H1 (cell line): ENCODE data around the gene TMPRSS3. TPM values are rescaled to one million over a fixed set of nuclear protein-coding genes. Genes with fewer than 3 reads are reported as not detected.

Experiments
- CTCF ChIA-PET: fragments of 300-600 bp; sonication (Branson Sonifier 250); formaldehyde crosslinking; loops from one replicate; lab custom pipeline; 2021; ENCODE audit not compliant: partially characterized antibody; lab: Charles Lee
- POLR2A ChIA-PET: fragments of 300-600 bp; sonication (Branson Sonifier 250); formaldehyde crosslinking; loops from one replicate; lab custom pipeline; 2021; ENCODE audit warnings: inconsistent platforms; ENCODE audit not compliant: partially characterized antibody; lab: Charles Lee
- DNase-seq, 2 experiments: peaks; one replicate each; pipeline versions ENCODE4 v3.0.0 to v3.0.0-alpha.2; 2010 to 2022; ENCODE audit warnings: low spot score in 2 of 2, low read depth in 1 of 2, mixed read lengths in 1 of 2
- FAIRE-seq: peaks from 2 replicates; lab custom pipeline; 2011; peaks lifted over from hg19 to GRCh38; lab: Jason Lieb, UNC
- H2AFZ ChIP-seq: 2 replicates; pipeline ENCODE4 v1.8.1; 2012; ENCODE audit warnings: low read length, inconsistent platforms
- H2AK5ac ChIP-seq: 2 replicates; pipeline ENCODE4 v1.6.1; 2013; ENCODE audit warnings: low read depth, low read length
- H2BK120ac ChIP-seq: replicated peaks from 2 replicates; pipeline ENCODE3; 2013; ENCODE audit warnings: low read depth, low read length, inconsistent platforms
- H2BK12ac ChIP-seq: 2 replicates; pipeline ENCODE4 v1.6.1; 2013; ENCODE audit warnings: low read depth, low read length
- H2BK15ac ChIP-seq: 2 replicates; pipeline ENCODE4 v1.6.1; 2013; ENCODE audit warnings: low read length
- H2BK20ac ChIP-seq: 2 replicates; pipeline ENCODE4 v1.6.1; 2013; ENCODE audit warnings: low read length
- H2BK5ac ChIP-seq: 2 replicates; pipeline ENCODE4 v1.6.1; 2013; ENCODE audit warnings: low read depth, low read length
- H3K14ac ChIP-seq: 2 replicates; pipeline ENCODE4 v1.6.1; 2013; ENCODE audit warnings: inconsistent platforms; ENCODE audit not compliant: insufficient read length
- H3K18ac ChIP-seq: 2 replicates; pipeline ENCODE4 v1.6.1; 2013; ENCODE audit warnings: low read length; ENCODE audit errors: extremely low read depth
- H3K23ac ChIP-seq: 2 replicates; pipeline ENCODE4 v1.6.1; 2013; ENCODE audit warnings: inconsistent platforms; ENCODE audit not compliant: insufficient read length
- H3K23me2 ChIP-seq: 2 replicates; pipeline ENCODE4 v1.6.1; 2013; ENCODE audit warnings: low read depth, low read length
- H3K27ac ChIP-seq: 2 replicates; pipeline ENCODE4 v1.6.1; 2011; ENCODE audit warnings: low read depth, low read length, inconsistent platforms
- H3K27me3 ChIP-seq, 4 experiments: replicated peaks in 1 of 4; 1 replicate in 1 of 4; 2 replicates in 3 of 4; pipeline versions ENCODE4 v1.6.1 to v1.8.1; 2011 to 2013; ENCODE audit warnings: low read length in 3 of 4, mild to moderate bottlenecking in 3 of 4, inconsistent platforms in 2 of 4, mixed read lengths in 2 of 4, moderate library complexity in 1 of 4; ENCODE audit not compliant: control insufficient read depth in 3 of 4, insufficient read depth in 3 of 4; ENCODE audit errors: extremely low read depth in 1 of 4
- H3K36me3 ChIP-seq, 4 experiments: 2 replicates each; pipeline versions ENCODE4 v1.6.1 to v1.8.1; 2011 to 2013; ENCODE audit warnings: mild to moderate bottlenecking in 4 of 4, low read length in 3 of 4, moderate library complexity in 2 of 4, control low read depth in 1 of 4, inconsistent platforms in 1 of 4; ENCODE audit not compliant: insufficient read depth in 4 of 4, control insufficient read depth in 2 of 4
- H3K4ac ChIP-seq: replicated peaks from 2 replicates; pipeline ENCODE3; 2013; ENCODE audit warnings: low read length, low read depth, mixed read lengths, inconsistent platforms; ENCODE audit not compliant: insufficient read length
- H3K4me1 ChIP-seq, 4 experiments: replicated peaks in 1 of 4; 1 replicate in 1 of 4; 2 replicates in 3 of 4; pipeline versions ENCODE4 v1.6.1 to v1.8.1; 2011 to 2013; ENCODE audit warnings: low read length in 3 of 4, inconsistent platforms in 2 of 4, mixed read lengths in 1 of 4; ENCODE audit not compliant: insufficient read depth in 4 of 4, control insufficient read depth in 3 of 4
- H3K4me2 ChIP-seq, 2 experiments: 2 replicates each; pipeline versions ENCODE4 v1.6.1 to v1.8.1; 2011 to 2013; ENCODE audit warnings: low read depth in 2 of 2, low read length in 2 of 2, control low read depth in 1 of 2, inconsistent platforms in 1 of 2, mild to moderate bottlenecking in 1 of 2; ENCODE audit not compliant: insufficient read depth in 1 of 2
- H3K4me3 ChIP-seq, 4 experiments: fragments of 200-600, 300-600 bp in 1 of 4; sonication (generic), shearing (Covaris generic), sonication (Bioruptor Twin) in 1 of 4; 2 replicates each; pipeline versions ENCODE4 v1.5.1 to v1.8.1; 2011 to 2016; ENCODE audit warnings: low read length in 4 of 4, low read depth in 3 of 4, control low read depth in 2 of 4, inconsistent platforms in 2 of 4, mild to moderate bottlenecking in 2 of 4, mixed read lengths in 1 of 4, moderate library complexity in 1 of 4; ENCODE audit not compliant: insufficient read depth in 2 of 4; ENCODE audit errors: extremely low read depth in 1 of 4
- H3K56ac ChIP-seq: replicated peaks from 2 replicates; pipeline ENCODE3; 2013; ENCODE audit warnings: low read depth, mild to moderate bottlenecking, mixed read lengths, low read length, inconsistent platforms; ENCODE audit not compliant: insufficient read length
- H3K79me1 ChIP-seq: 2 replicates; pipeline ENCODE4 v1.6.1; 2013; ENCODE audit warnings: low read depth, low read length, control low read depth
- H3K79me2 ChIP-seq, 2 experiments: 2 replicates each; pipeline versions ENCODE4 v1.6.1 to v1.8.1; 2012 to 2013; ENCODE audit warnings: low read length in 2 of 2, mild to moderate bottlenecking in 2 of 2, inconsistent platforms in 1 of 2; ENCODE audit not compliant: insufficient read depth in 2 of 2, control insufficient read depth in 1 of 2
- H3K9ac ChIP-seq, 4 experiments: replicated peaks in 1 of 4; 1 replicate in 1 of 4; 2 replicates in 3 of 4; pipeline versions ENCODE4 v1.6.1 to v1.8.1; 2011 to 2013; ENCODE audit warnings: low read depth in 3 of 4, low read length in 3 of 4, control low read depth in 2 of 4, mild to moderate bottlenecking in 2 of 4, moderate library complexity in 2 of 4, inconsistent platforms in 1 of 4; ENCODE audit errors: extremely low read depth in 1 of 4
- H3K9me3 ChIP-seq, 2 experiments: 2 replicates each; pipeline versions ENCODE4 v1.6.1 to v1.8.1; 2012 to 2013; ENCODE audit warnings: mild to moderate bottlenecking in 2 of 2, moderate library complexity in 2 of 2, control low read depth in 1 of 2, inconsistent platforms in 1 of 2, low read depth in 1 of 2, low read length in 1 of 2, mixed read lengths in 1 of 2; ENCODE audit not compliant: insufficient read depth in 2 of 2
- H4K20me1 ChIP-seq, 2 experiments: replicated peaks in 1 of 2; 2 replicates each; pipeline versions ENCODE3 to v1.8.1; 2011 to 2013; ENCODE audit warnings: inconsistent platforms in 2 of 2, low read length in 2 of 2, mild to moderate bottlenecking in 1 of 2; ENCODE audit not compliant: insufficient read depth in 2 of 2, control insufficient read depth in 1 of 2
- H4K5ac ChIP-seq: 2 replicates; pipeline ENCODE4 v1.6.1; 2013; ENCODE audit warnings: low read length, low read depth, mixed read lengths, inconsistent platforms; ENCODE audit not compliant: insufficient read length
- H4K8ac ChIP-seq: 2 replicates; pipeline ENCODE4 v1.8.0; 2013; ENCODE audit warnings: mild to moderate bottlenecking, moderate library complexity, low read length, inconsistent platforms; ENCODE audit not compliant: insufficient read depth; ENCODE audit errors: extremely low read depth
- H4K91ac ChIP-seq: replicated peaks from 2 replicates; pipeline ENCODE3; 2013; ENCODE audit warnings: low read length, mixed read lengths, inconsistent platforms; ENCODE audit not compliant: insufficient read length
- ASH2L ChIP-seq: fragments of 200-600, 300-600 bp; sonication (generic); IDR thresholded peaks from one replicate; pipeline ENCODE4 v1.7.1; 2017; ENCODE audit warnings: low read length
- BCL11A ChIP-seq, 2 experiments: IDR thresholded peaks; one replicate each; pipeline ENCODE4 v1.6.1; 2011; ENCODE audit warnings: low read depth in 2 of 2, low read length in 2 of 2, mild to moderate bottlenecking in 2 of 2
- CHD2 ChIP-seq: IDR thresholded peaks from 2 replicates; pipeline ENCODE4 v1.6.1; 2012; ENCODE audit warnings: low read length, improper control_type of control experiment
- CREB1 ChIP-seq: IDR thresholded peaks from 2 replicates; pipeline ENCODE4 v1.6.1; 2012; ENCODE audit warnings: inconsistent platforms
- CTBP2 ChIP-seq: IDR thresholded peaks from 2 replicates; pipeline ENCODE4 v1.7.0; 2011; ENCODE audit warnings: borderline replicate concordance, mild to moderate bottlenecking, moderate library complexity, mixed read lengths, low read length; ENCODE audit not compliant: insufficient read depth, insufficient read length
- EZH2 ChIP-seq: fragments of 200-600 bp; sonication (generic); IDR thresholded peaks from 2 replicates; pipeline ENCODE4 v1.7.1; 2012; ENCODE audit warnings: low read depth, mild to moderate bottlenecking, moderate library complexity, low read length, inconsistent platforms; ENCODE audit not compliant: severe bottlenecking
- GTF2F1 ChIP-seq: IDR thresholded peaks from 2 replicates; pipeline ENCODE4 v1.6.1; 2012; ENCODE audit warnings: low read depth, low read length, improper control_type of control experiment, borderline replicate concordance
- HDAC6 ChIP-seq: IDR thresholded peaks from one replicate; pipeline ENCODE4 v1.7.1; 2012; ENCODE audit warnings: low read depth, mild to moderate bottlenecking, inconsistent platforms, low read length, moderate library complexity
- KDM1A ChIP-seq: fragments of 200-600, 300-600 bp; sonication (generic); IDR thresholded peaks from 2 replicates; pipeline ENCODE4 v1.7.1; 2016; ENCODE audit warnings: mild to moderate bottlenecking, low read length, borderline replicate concordance
- MAX ChIP-seq: IDR thresholded peaks from 2 replicates; pipeline ENCODE4 v1.6.1; 2012; ENCODE audit warnings: inconsistent platforms
- RFX5 ChIP-seq: IDR thresholded peaks from 2 replicates; pipeline ENCODE4 v1.6.1; 2011; ENCODE audit warnings: low read depth, low read length, improper control_type of control experiment, borderline replicate concordance
- SIN3A ChIP-seq, 2 experiments: IDR thresholded peaks in 1 of 2; conservative IDR thresholded peaks in 1 of 2; 2 replicates each; pipeline ENCODE4 v1.6.1; 2011 to 2012; ENCODE audit warnings: low read length in 2 of 2, improper control_type of control experiment in 1 of 2, low read depth in 1 of 2, mild to moderate bottlenecking in 1 of 2
- TAF7 ChIP-seq: optimal IDR thresholded peaks from 2 replicates; pipeline ENCODE3; 2011; ENCODE audit warnings: low read depth, mild to moderate bottlenecking, inconsistent platforms, low read length, moderate library complexity, borderline replicate concordance
- ZNF274 ChIP-seq: IDR thresholded peaks from 2 replicates; pipeline ENCODE4 v1.7.0; 2012; ENCODE audit warnings: low read length, borderline replicate concordance; ENCODE audit errors: extremely low read depth
- WGBS, 2 experiments: shearing (Covaris generic) in 1 of 2; methylation state at CpG; one replicate each; pipeline versions ENCODE4 v1.1.6 to v1.1.7; 2013 to 2015; ENCODE audit warnings: low lambda C conversion rate in 2 of 2, mixed read lengths in 2 of 2, inconsistent platforms in 1 of 2, low coverage in 1 of 2, missing lambda C conversion rate in 1 of 2; ENCODE audit not compliant: insufficient replicate concordance in 2 of 2, insufficient coverage in 1 of 2, insufficient read length in 1 of 2; ENCODE audit errors: extremely low coverage in 1 of 2, missing lambda C conversion rate in 1 of 2; 5-methylcytosine and 5-hydroxymethylcytosine counted together
- polyA plus RNA-seq, 7 experiments: library from polyadenylated mRNA; depleted of rRNA in 3 of 7; stranded (reverse) in 5 of 7; unstranded in 2 of 7; fragments of >200 nt in 5 of 7; fragments of 200-250 nt in 2 of 7; gene quantifications; 1 replicate in 5 of 7; 2 replicates in 1 of 7; 4 replicates in 1 of 7; pipeline versions ENCODE4 v1.2.1 to v1.2.3, GENCODE V29; 2011 to 2013; ENCODE audit warnings: missing spikeins in 2 of 7, mixed read lengths in 2 of 7
- total RNA-seq: library from RNA; stranded (reverse); fragmentation: NEBNext Ultra II Directional; extraction: Animal tissue kit (Norgen Biotek cat#: 25700); gene quantifications from 2 replicates; pipeline ENCODE4 v1.2.1, GENCODE V29; 2021

TMPRSS3 gene
- total and polyA plus RNA-seq, 2 of the 8 experiments (the other 6 are each of a cell fraction or from before 2014, with no cell fraction given) = 0.38 TPM; not detected in 1

DNA sequence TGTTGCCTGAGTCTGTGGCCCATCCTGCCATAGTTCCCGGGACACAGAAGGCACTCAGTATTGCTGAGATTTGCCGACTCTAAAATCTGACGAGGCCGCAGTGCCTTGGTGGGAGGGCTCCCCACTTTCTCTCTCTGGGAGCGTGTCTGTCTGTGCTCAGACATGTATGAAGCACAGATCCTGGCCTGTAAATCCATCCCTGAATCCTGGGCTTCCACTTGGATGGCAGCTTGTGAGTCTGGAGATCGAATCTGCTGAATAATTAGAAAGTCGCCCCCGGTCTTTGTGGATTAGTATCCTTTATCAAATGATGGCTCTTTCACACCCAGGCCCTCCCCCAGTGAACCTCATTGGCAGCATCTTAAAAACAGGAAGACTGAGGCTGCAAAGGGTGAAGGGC, 18.2 kb upstream of the TMPRSS3 start:
- POLR2A ChIA-PET = no interaction called here
- CTCF ChIA-PET = interaction anchor here (0.8 kb wide), 1 partner anchor 9 kb away, joined by 4 read pairs; no protein-coding TSS in a partner anchor
- no peak for TF ChIP-seq RFX5
- no peak for TF ChIP-seq SIN3A (conservative IDR thresholded peaks at IDR 0.05 in 1 of 2, IDR thresholded peaks at IDR 0.05 in 1 of 2; ENCODE audit: low read depth in 1 of 2, low read length in 2 of 2)
- TF ChIP-seq CTBP2 = no peak
- no peak for TF ChIP-seq ASH2L
- TF ChIP-seq ZNF274 = no peak
- TF ChIP-seq GTF2F1 = no peak
- TF ChIP-seq EZH2 = no peak
- TF ChIP-seq MAX = no peak
- TF ChIP-seq HDAC6 = no peak
- no peak for TF ChIP-seq CREB1
- no peak for TF ChIP-seq TAF7
- no peak for TF ChIP-seq BCL11A (IDR thresholded peaks at IDR 0.05; ENCODE audit: low read depth in 2 of 2, low read length in 2 of 2)
- no peak for TF ChIP-seq CHD2
- no peak for TF ChIP-seq KDM1A

More for the DNA sequence above, 18.2 kb upstream of the TMPRSS3 start:
- Histone ChIP-seq H4K8ac (no peak overlapping the region), H3K36me3 (no peaks in the 10 kb centered on the region), H4K20me1 (peaks cover 0 to 3% of the 10 kb centered on the region in 2 experiments), H2BK120ac (no peak overlapping the region), H2BK15ac (no peak overlapping the region), H3K9ac (no peak overlapping the region), H2BK20ac (no peak overlapping the region), H3K27me3 (no peaks in the 10 kb centered on the region), H3K79me1 (no peaks in the 10 kb centered on the region), H3K14ac (no peak overlapping the region), H2AK5ac (no peak overlapping the region), H2BK12ac (no peak overlapping the region), H3K23me2 (peaks cover 6% of the 10 kb centered on the region), H3K56ac (no peak overlapping the region), H3K4ac (no peak overlapping the region), H3K79me2 (no peaks in the 10 kb centered on the region), H3K9me3 (no peaks in the 10 kb centered on the region), H2AFZ (no peak overlapping the region), H3K23ac (no peak overlapping the region), H4K91ac (no peak overlapping the region), H3K27ac (no peak overlapping the region), H3K4me3 (no peak overlapping the region), H4K5ac (no peak overlapping the region), H3K4me1 (peaks cover 0 to 3% (median 1%) of the 10 kb centered on the region in 4 experiments; a peak in 4 of 7 replicates), H3K4me2 (no peak overlapping the region), H2BK5ac (no peak overlapping the region), H3K18ac (no peak overlapping the region)
- 85% methylated on average over 8 of the region's 8 CpGs; no CpG with 5 or more reads in 1 of the 2 experiments for WGBS, 2 experiments
- DNase-seq (no peak), FAIRE-seq (no peak)
